Right lobe of liver (tissue), 6 donors: Measurements from ENCODE around the gene IGF2BP3. TPM values are rescaled to one million over a fixed set of nuclear protein-coding genes. Genes with fewer than 3 reads are reported as not detected.

ENCODE experiments used
- ATAC-seq, 4 donors: fragments of 200-7000 bp; cut with Tn5 transposase; one replicate each; pipeline ENCODE4 v1.9.1; 2020; ENCODE audit warnings: mild to moderate bottlenecking in 4 of 4, moderate library complexity in 4 of 4
- DNase-seq, 3 donors: peaks; one replicate each; pipeline ENCODE4 v3.0.0-alpha.2; 2020
- H3K27ac ChIP-seq, 3 donors: fragments of 200-600 bp; one replicate each; pipeline ENCODE4 v1.8.0; 2022
- H3K27me3 ChIP-seq, 2 donors: fragments of 200-600 bp; one replicate each; pipeline ENCODE4 v1.8.0; 2022
- H3K36me3 ChIP-seq, 4 donors: fragments of 200-600 bp; sonication (generic) in 1 of 4; one replicate each; pipeline versions ENCODE4 v1.5.1 to v1.8.0; 2017 to 2022; ENCODE audit warnings: control low read depth in 1 of 4
- H3K4me1 ChIP-seq, 4 donors: fragments of 200-600 bp; sonication (generic) in 1 of 4; one replicate each; pipeline versions ENCODE4 v1.5.1 to v1.8.0; 2017 to 2022; ENCODE audit warnings: control low read depth in 1 of 4
- H3K4me3 ChIP-seq, 3 donors: fragments of 200-600 bp; one replicate each; pipeline ENCODE4 v1.8.0; 2022
- H3K9me3 ChIP-seq, 4 donors: fragments of 200-600 bp; sonication (generic) in 1 of 4; one replicate each; pipeline versions ENCODE4 v1.5.1 to v1.8.0; 2017 to 2022; ENCODE audit warnings: control low read depth in 1 of 4
- POLR2A ChIP-seq: fragments of 450-650 bp; IDR thresholded peaks from one replicate; pipeline ENCODE4 v1.6.1; 2017; ENCODE audit warnings: antibody characterized with exemption, mild to moderate bottlenecking
- WGBS: methylation state at CpG from one replicate; pipeline ENCODE4 v1.1.6; 2018; ENCODE audit warnings: low coverage, low lambda C conversion rate; ENCODE audit not compliant: insufficient coverage; ENCODE audit errors: missing lambda C conversion rate; 5-methylcytosine and 5-hydroxymethylcytosine counted together
- intact Hi-C, 2 donors: fragments of 100-400 bp; cut with DNase I; formaldehyde crosslinking; loops; one replicate each; pipeline versions ENCODE4 v1.11.2 to v1.14.1; 2022
- total RNA-seq, 6 experiments: library from RNA; depleted of rRNA in 2 of 6; stranded (reverse); fragments of >200 nt in 2 of 6; fragmentation: NEBNext Ultra II Directional in 3 of 6; extraction: Animal tissue kit (Norgen Biotek cat#: 25700) in 3 of 6; gene quantifications; one replicate each; pipeline versions ENCODE4 v1.1.0 to v1.2.4, GENCODE V29; 2016 to 2023
- TF ChIP-seq, protein P1 (sequence below), 4 donors: fragments of 200-600 bp in 3 of 4; fragments of 450-650 bp in 1 of 4; IDR thresholded peaks; one replicate each; pipeline versions ENCODE4 v1.5.1 to v1.8.0; 2016 to 2022; ENCODE audit warnings: antibody characterized with exemption in 4 of 4, mild to moderate bottlenecking in 2 of 4
- donor health status: DM: no; HTN: yes; CAD: no.
- donor health status: DM: no; HTN: no; CAD: no.
- donor health status: DM: no; HTN: no; CAD: no.
- donor health status: DM: no; HTN: yes; CAD: no.
- donor health status: DM: no; HTN: yes; CAD: no.

The IGF2BP3 gene
- total RNA-seq, 6 experiments from 2014 or later, result 0.12 to 0.64 (median 0.19) TPM; not detected in 1

- H3K9me3 ChIP-seq, result no peaks in the 10 kb centered on the region
- 39% methylated on average over 4 of the region's 6 CpGs for whole genome bisulfite sequencing
- TF ChIP-seq, protein P1, sequence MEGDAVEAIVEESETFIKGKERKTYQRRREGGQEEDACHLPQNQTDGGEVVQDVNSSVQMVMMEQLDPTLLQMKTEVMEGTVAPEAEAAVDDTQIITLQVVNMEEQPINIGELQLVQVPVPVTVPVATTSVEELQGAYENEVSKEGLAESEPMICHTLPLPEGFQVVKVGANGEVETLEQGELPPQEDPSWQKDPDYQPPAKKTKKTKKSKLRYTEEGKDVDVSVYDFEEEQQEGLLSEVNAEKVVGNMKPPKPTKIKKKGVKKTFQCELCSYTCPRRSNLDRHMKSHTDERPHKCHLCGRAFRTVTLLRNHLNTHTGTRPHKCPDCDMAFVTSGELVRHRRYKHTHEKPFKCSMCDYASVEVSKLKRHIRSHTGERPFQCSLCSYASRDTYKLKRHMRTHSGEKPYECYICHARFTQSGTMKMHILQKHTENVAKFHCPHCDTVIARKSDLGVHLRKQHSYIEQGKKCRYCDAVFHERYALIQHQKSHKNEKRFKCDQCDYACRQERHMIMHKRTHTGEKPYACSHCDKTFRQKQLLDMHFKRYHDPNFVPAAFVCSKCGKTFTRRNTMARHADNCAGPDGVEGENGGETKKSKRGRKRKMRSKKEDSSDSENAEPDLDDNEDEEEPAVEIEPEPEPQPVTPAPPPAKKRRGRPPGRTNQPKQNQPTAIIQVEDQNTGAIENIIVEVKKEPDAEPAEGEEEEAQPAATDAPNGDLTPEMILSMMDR (IDR thresholded peaks at IDR 0.05), result no peak
- no peak for TF ChIP-seq POLR2A
- H3K27me3 ChIP-seq, result no peaks in the 10 kb centered on the region
- no peak overlapping the region for H3K4me3 ChIP-seq
- H3K27ac ChIP-seq, result no peak overlapping the region
- H3K36me3 ChIP-seq, result no peaks in the 10 kb centered on the region
- intact Hi-C loops, result no loop called here
- ATAC-seq (no peak), DNase-seq (no peak)
- H3K4me1 ChIP-seq, result no peaks in the 10 kb centered on the region
Observed at GRCh38 chr7:23373151-23374004, 96.9 kb downstream of the IGF2BP3 start.

DNA sequence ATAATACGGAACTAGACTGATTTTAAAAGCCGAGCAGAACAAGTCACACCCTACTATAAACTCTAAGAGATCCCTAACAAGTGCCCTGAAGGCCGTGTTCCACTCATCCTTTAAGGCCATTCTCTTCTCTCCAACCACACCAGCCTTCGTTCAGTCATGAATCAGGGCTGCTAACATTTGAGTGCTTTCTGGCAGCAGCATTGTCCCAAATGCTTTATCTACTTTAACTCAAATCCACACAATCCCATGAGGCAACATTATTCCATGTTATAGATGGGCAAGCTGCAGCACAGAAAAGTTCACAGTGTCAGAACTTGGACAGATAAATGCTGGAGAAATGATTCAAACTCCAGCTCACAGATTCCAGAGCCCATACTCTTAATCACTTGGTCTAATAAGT lies 97.7 kb downstream of the IGF2BP3 start:
- Histone ChIP-seq H3K27ac (no peak overlapping the region), H3K4me3 (no peak overlapping the region), H3K36me3 (no peaks in the 10 kb centered on the region), H3K4me1 (no peaks in the 10 kb centered on the region), H3K27me3 (no peaks in the 10 kb centered on the region), H3K9me3 (no peaks in the 10 kb centered on the region)
- ATAC-seq (no peak), DNase-seq (no peak)
- WGBS, result 94% methylated on average over 4 of the region's 4 CpGs
- intact Hi-C loops, result no loop called here
- TF ChIP-seq POLR2A, result no peak
- TF ChIP-seq, protein P1 (IDR thresholded peaks at IDR 0.05), result no peak

DNA sequence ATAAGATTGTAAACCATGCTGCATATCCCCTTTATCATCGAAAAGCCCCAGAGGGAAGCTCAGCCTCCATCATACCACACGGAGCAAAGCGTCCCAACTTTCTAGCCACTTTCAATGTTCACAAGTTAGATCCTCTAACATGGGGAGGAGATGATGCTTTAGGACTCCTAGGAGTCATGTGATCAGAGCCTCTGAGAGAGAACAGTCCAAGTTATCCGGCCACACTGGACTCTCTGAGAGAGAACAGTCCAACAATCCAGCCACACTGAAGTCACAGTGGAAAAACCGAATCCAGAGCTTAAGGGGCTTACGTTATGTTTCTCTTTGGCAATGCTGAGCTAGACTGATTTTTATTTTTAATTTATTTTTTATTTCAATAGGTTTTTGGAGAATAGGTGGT lies 98.6 kb downstream of the IGF2BP3 start:
- no peak overlapping the region for H3K4me3 ChIP-seq
- H3K9me3 ChIP-seq, result no peaks in the 10 kb centered on the region
- intact Hi-C loops, result no loop called here
- H3K36me3 ChIP-seq, result no peaks in the 10 kb centered on the region
- ATAC-seq (no peak), DNase-seq (no peak)
- TF ChIP-seq POLR2A, result no peak
- TF ChIP-seq, protein P1 (IDR thresholded peaks at IDR 0.05), result no peak
- no peaks in the 10 kb centered on the region for H3K4me1 ChIP-seq
- no peaks in the 10 kb centered on the region for H3K27me3 ChIP-seq
- WGBS, result 65% methylated on average over 6 of the region's 6 CpGs
- no peak overlapping the region for H3K27ac ChIP-seq

- ATAC-seq (no peak), DNase-seq (no peak)
- TF ChIP-seq, protein P1 (IDR thresholded peaks at IDR 0.05), result no peak
- no peak for TF ChIP-seq POLR2A
- Histone ChIP-seq H3K36me3 (no peaks in the 10 kb centered on the region), H3K27ac (no peak overlapping the region), H3K4me1 (no peaks in the 10 kb centered on the region), H3K9me3 (no peaks in the 10 kb centered on the region), H3K27me3 (no peaks in the 10 kb centered on the region), H3K4me3 (no peak overlapping the region)
- intact Hi-C loops, result no loop called here
- WGBS, result 89% methylated on average over 5 of the region's 5 CpGs
Observed at GRCh38 chr7:23369695-23370404, 100.4 kb downstream of the IGF2BP3 start.
